GM18519 (cell line): ENCODE measurements around the gene HSPA1L.
"Not testable (repeated sequence)": the region's sequence is repeated elsewhere in the genome, so short reads cannot be mapped to it uniquely, and the experiment has no call there.

Experiments used
- ATAC-seq: cut with Tn5 transposase; IDR thresholded peaks from one replicate; pipeline ENCODE4 v1.9.1; 2021; ENCODE audit warnings: mild to moderate bottlenecking, moderate library complexity; ENCODE audit not compliant: unreplicated experiment, low FRiP score

Gene HSPA1L

DNA sequence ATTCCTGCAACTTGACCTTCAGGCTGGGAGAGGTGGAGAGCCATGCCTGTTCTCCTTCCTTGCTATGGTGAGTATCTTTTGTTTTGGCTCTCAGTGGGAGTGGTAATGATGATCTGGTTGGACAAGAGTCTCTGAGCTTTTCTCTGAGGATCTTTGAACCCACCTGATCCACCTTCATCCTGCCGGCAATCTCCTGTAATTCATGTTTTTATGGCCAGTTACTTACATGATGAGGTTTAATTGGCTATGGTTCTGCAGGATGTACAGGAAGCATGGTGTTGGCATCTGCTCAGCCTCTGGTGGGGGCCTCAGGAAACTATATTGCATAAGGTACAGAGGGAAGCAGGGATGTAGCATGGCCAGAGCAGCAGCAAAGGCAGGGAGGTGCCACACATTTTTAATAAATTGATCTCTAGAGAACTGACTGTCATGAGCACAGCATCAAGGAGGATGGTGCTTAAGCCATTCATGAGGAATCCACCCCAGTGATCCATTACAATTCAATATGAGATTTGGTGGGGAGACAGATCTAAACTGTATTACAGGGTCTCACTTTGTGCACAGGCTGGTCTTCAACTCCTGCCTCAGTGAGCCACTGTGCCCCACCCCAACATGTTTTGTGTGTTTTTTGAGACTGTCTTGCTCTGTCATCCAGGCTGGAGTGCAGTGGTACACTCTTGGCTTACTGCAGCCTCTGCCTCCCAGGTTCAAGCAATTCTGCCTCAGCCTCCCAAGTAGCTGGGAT lies 22.5 kb upstream of the HSPA1L start:
- ATAC-seq: no peak

GRCh38 chr6:31836474-31837368 lies 21.6 kb upstream of the HSPA1L start:
- ATAC-seq: no peak

DNA sequence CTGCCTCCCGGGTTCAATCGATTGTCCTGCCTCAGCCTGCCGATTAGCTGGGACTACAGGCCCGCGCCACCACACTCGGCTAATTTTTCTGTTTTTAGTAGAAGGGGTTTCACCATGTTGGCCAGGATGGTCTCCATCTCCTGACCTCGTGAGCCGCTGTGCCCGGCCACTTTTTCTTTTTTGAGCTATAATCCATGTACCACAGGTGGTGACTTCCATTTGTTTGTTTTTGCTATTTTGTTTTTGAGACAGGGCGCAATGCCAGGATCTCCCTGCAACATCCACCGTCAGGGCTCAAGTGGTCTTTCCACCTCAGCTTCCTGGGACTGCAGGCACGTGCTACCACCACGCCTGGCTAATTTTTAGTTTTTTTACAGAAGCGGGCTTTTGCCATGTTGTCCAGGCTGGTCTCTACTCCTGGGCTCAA lies 21.0 kb upstream of the HSPA1L start:
- ATAC-seq: no peak

GRCh38 chr6:31834367-31835250 lies 19.5 kb upstream of the HSPA1L start:
- no peak for ATAC-seq

GRCh38 chr6:31831350-31832215 lies 16.5 kb upstream of the HSPA1L start:
- no peak for ATAC-seq

DNA sequence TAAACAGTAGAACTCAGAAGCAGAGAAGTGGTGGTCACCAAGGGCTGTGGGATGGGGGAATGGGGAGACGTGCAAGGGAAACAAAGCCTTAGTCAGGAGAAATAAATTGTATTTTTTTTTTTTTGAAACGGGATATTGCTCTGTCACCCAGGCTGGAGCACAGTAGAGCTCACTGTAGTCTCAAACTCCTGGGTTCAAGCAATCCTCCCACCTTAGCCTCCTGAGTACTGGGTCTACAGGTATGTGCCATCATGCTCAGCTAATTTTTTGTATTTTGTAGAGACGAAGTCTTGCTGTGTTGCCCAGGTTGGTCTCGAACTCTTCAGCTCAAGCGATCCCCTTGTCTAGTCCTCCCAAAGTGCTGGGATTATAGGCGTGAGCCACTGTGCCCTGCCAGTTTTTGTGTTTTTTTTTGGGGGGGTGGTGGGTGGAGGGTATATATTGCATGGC lies 15.8 kb upstream of the HSPA1L start:
- ATAC-seq: no peak

- no peak for ATAC-seq
Observed at GRCh38 chr6:31829633-31830283, 14.7 kb upstream of the HSPA1L start.

DNA sequence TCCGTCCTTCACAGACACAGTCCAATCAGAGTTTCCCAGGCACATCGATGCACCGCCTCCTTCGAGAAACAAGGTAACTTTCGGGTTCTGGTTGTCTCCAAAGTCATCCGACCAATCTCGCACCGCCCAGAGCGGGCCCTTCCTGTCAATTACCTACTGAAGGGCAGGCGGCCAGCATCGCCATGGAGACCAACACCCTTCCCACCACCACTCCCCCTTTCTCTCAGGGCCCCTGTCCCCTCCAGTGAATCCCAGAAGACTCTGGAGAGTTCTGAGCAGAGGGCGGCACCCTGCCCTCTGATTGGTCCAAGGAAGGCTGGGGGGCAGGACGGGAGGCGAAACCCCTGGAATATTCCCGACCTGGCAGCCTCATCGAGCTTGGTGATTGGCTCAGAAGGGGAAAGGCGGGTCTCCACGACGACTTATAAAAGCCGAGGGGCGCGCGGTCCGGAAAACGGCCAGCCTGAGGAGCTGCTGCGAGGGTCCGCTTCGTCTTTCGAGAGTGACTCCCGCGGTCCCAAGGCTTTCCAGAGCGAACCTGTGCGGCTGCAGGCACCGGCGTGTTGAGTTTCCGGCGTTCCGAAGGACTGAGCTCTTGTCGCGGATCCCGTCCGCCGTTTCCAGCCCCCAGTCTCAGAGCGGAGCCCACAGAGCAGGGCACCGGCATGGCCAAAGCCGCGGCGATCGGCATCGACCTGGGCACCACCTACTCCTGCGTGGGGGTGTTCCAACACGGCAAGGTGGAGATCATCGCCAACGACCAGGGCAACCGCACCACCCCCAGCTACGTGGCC lies 12.4 kb upstream of the HSPA1L start, which contains the start of gene HSPA1B:
HSPA1B (plus strand) TSS at position 453 of the 794 bp plus-strand sequence; CDS start at position 666, 213 bp downstream.
- peak; percentile 46 for ATAC-seq

DNA sequence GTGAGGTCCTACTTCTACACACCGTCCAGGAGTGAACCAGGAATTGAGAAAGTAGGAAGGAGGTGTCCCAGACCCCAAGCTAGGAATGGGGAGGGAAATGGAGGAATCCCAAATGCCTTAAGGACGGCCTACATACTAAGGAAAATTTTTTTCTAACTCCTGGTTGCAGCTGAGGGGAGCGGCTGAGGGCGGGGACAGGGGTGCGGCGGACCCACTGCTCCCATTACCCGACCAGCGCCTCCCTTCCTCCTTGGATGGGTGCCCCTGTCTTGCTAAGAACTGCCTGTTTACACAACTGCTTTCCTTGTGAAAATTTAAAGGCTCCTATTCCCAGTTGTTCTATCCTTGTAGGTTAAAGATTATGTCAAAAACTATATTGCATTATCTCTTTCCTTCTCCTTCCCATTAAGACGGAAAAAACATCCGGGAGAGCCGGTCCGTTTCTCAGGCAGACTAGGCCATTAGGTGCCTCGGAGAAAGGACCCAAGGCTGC lies 11.8 kb upstream of the HSPA1L start:
- ATAC-seq: no peak

- ATAC-seq: no peak
Observed at GRCh38 chr6:31825553-31825952, 10.5 kb upstream of the HSPA1L start.

- not testable (repeated sequence) for ATAC-seq
Observed at GRCh38 chr6:31823592-31824196, 8.6 kb upstream of the HSPA1L start.

GRCh38 chr6:31822036-31822821 lies 7.1 kb upstream of the HSPA1L start:
- ATAC-seq: no peak

DNA sequence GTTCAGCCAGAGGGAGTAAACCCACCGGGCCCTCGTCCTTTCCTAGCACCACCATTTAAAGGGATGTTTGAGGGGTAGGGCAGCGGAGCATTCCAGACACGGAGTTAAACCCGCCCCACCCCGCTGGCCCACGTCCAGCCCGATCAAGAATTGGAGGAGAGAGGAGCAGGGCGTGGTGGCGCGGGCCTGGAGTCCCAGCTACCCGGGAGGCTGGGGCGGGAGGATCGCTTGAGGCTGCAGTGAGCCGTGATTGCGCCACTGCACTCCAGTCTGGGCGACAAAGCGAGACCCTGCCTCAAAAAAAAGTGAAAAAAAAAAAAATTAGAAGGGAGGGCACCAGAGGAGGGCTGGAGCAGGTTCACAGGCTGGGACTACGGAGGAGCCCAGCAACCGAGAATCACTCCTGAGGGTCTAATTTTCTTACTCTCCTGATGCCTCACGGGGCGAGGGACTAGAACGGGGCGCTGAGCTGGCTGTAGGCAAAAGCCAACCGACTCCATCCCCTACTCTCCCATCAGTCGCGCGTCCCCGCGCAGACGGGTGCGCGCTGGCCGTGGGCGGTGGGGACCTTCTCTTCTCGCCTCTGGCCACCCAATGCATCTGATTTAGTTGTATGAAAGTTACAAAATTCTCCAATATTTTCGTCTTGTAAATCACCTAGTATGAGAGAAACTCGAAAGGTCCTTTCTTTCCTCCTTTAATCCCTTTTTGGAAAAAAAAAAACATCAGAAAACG lies 6.4 kb upstream of the HSPA1L start:
- ATAC-seq: no peak

DNA sequence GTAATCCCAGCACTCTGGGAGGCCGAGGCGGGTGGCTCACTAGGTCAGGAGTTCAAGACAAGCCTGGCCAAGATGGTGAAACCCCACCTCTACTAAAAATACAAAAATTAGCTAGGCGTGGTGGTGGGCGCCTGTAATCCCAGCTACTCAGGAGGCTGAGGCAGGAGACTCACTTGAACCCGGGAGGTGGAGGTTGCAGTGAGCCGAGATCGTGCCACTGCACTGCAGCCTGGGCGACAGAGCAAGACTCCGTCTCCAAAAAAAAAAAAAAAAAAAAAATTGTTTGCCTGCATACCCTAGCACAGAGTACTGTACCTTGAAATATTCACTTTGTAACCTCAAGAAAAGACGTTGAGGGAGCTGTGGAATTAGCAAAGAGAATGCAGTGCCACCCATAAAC lies 5.3 kb upstream of the HSPA1L start:
- ATAC-seq: not testable (repeated sequence)

- no peak for ATAC-seq
Observed at GRCh38 chr6:31819871-31820299, 4.8 kb upstream of the HSPA1L start.

DNA sequence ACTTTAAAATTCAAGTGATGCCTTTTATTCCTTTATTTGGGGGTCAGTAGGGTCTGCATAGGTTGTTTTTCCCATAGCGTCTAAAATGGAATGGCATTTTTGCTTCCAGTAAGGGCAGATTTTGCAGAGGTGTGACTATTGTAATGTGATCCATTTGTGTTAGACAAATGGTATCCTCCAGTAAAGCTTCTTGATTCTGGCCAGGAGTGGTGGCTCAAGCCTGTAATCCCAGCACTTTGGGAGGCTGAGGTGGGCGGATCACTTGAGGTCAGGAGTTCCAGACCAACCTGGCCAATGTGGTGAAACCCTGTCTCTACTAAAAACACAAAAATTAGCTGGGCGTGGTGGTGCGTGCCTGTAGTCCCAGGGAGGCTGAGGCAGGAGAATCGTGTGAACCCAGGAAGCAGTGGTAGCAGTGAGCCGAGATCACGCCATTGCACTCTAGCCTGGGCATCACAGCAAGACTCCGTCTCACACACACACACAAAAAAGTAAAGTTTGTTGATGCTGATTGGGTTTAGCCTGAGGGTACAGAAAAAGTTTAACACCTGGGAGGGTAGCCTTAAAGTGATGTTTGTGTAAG lies 2.9 kb upstream of the HSPA1L start:
- ATAC-seq: not testable (repeated sequence)
